ENCODE measurements around the gene LCNL1. TPM values are rescaled to one million over a fixed set of nuclear protein-coding genes. Genes with fewer than 3 reads are reported as not detected.
A peak's percentile ranks its signal among the peaks of the same experiment; 100 is the strongest.

The LCNL1 gene
- total and polyA plus RNA-seq, 8 donors = 0.12 to 0.38 (median 0.17) TPM; not detected in 3

DNA sequence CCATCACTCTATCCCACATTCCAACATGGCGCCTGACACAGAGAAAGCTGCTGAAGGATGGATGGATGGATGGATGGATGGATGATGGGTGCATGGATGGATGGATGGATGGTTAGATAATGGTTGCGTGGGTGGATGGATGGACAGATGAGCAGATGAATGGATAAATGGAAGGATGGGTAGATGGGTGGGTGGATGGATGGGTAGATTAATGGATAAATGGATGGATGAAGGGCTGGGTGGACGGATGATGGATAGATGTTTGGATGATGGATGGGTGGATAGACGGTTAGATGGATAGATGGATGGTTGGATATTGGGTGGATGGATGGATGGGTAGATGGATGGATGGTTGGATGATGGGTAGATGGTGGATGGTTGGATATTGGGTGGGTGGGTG is 26.2 kb upstream of the LCNL1 start:
- no peaks in the 10 kb centered on the region for H3K36me3 ChIP-seq
- ATAC-seq = no peak
- intact Hi-C loops (cut with DNase I) = loop anchor here in 1 of 3 donors (10.0 kb wide), 1 partner anchor 68 kb away; the partner anchor contains the start of gene ABCA2

GRCh38 chr9:136957461-136957860 is 25.3 kb upstream of the LCNL1 start:
- H3K9me3 ChIP-seq = no peaks in the 10 kb centered on the region
- DNase-seq (peak in 1 of 6 donors; percentile 2), FAIRE-seq (no peak), ATAC-seq (no peak)
- intact Hi-C loops (cut with DNase I) = loop anchor here in 1 of 3 donors (10.0 kb wide), 1 partner anchor 67 kb away; the partner anchor contains the start of gene ABCA2
- no peaks in the 10 kb centered on the region for H3K36me3 ChIP-seq
- TF ChIP-seq CTCF (IDR thresholded peaks at IDR 0.05) = no peak
- WGBS, 2 donors = 91 to 94% methylated on average over 1 of the region's 1 CpG
- no peak overlapping the region for H3K27ac ChIP-seq
- H3K27me3 ChIP-seq = no peaks in the 10 kb centered on the region
- no peaks in the 10 kb centered on the region for H3K4me1 ChIP-seq
- H3K4me3 ChIP-seq = no peak overlapping the region

More for the DNA sequence above, 26.2 kb upstream of the LCNL1 start:
- Histone ChIP-seq H3K9me3 (no peaks in the 10 kb centered on the region), H3K4me1 (no peaks in the 10 kb centered on the region), H3K27ac (no peak overlapping the region), H3K27me3 (no peaks in the 10 kb centered on the region), H3K4me3 (no peak overlapping the region)
- FAIRE-seq = no peak
- TF ChIP-seq CTCF (IDR thresholded peaks at IDR 0.05) = no peak
- no peak for DNase-seq
- 91 to 94% methylated on average over 4 of the region's 4 CpGs for WGBS, 2 donors

- H3K9me3 ChIP-seq = no peaks in the 10 kb centered on the region
- H3K27ac ChIP-seq = no peak overlapping the region
- H3K27me3 ChIP-seq = no peaks in the 10 kb centered on the region
- WGBS, 2 donors = 90 to 91% methylated on average over 6 of the region's 6 CpGs
- no peak overlapping the region for H3K4me3 ChIP-seq
- intact Hi-C loops (cut with DNase I) = loop anchor here in 1 of 3 donors (10.0 kb wide), 1 partner anchor 67 kb away; the partner anchor contains the start of gene ABCA2
- TF ChIP-seq CTCF (IDR thresholded peaks at IDR 0.05) = no peak
- DNase-seq = peak in 1 of 6 donors; percentile 50
- H3K36me3 ChIP-seq = no peaks in the 10 kb centered on the region
- no peak for ATAC-seq
- H3K4me1 ChIP-seq = no peaks in the 10 kb centered on the region
- FAIRE-seq = no peak
These were observed 24.9 kb upstream of the LCNL1 start for GRCh38 chr9:136957901-136958300.

- Histone ChIP-seq H3K4me3 (no peak overlapping the region), H3K36me3 (no peaks in the 10 kb centered on the region), H3K27ac (no peak overlapping the region), H3K27me3 (no peaks in the 10 kb centered on the region), H3K9me3 (no peaks in the 10 kb centered on the region), H3K4me1 (no peaks in the 10 kb centered on the region)
- no peak for ATAC-seq
- intact Hi-C loops (cut with DNase I) = loop anchor here in 1 of 3 donors (10.0 kb wide), 1 partner anchor 66 kb away; the partner anchor contains the start of gene ABCA2
- TF ChIP-seq CTCF (IDR thresholded peaks at IDR 0.05) = no peak
- WGBS, 2 donors = 93 to 94% methylated on average over 7 of the region's 7 CpGs
- no peak for DNase-seq
- FAIRE-seq = no peak
These were observed 24.3 kb upstream of the LCNL1 start for GRCh38 chr9:136958473-136958872.
